ENCODE results near the gene DUSP1. TPM values are rescaled to one million over a fixed set of nuclear protein-coding genes. Genes with fewer than 3 reads are reported as not detected.

DUSP1 gene
- total and polyA plus RNA-seq, 2 of the 13 experiments (the other 11 are each of a cell fraction or from before 2014, with no cell fraction given): 27.1 to 55.5 TPM

DNA sequence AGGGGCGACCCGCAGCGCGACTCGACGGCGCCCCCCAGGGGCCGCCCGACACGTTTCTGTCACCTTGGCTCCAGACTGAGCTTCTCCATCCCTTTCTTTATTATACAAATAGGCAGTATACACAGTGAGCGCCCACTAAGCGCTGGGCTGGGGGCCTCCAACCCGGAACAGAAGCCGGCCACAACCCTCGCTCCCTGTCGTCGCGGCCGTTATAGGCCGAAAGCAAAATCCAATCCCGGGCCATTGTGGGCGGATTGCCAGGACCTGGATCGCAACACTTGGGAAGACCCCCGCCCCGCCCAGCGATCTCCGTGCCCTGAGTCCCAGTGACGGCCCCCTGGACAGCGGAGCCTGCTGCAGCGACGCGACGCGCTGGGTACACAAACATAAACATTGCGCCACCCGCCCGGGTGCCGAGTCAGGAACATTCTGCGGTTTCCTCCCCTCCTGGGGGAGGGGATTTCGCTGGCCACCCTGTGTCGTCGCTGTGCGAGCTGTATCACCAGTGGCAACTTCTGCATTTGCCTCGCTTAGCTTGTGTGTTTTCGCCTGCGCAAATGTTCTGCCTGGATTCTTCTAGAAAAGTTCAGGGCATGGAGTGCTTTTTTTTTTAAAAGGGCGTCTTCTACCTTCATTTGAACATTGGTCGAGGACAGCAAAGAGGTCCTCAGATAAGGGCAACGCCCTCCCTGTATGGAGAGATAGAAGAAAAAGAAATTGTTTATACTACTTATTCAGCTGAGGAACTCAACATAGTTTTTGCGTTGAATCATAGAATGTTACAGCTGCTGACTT, 1.3 kb upstream of the DUSP1 start (continued):
- TF ChIP-seq ZHX1 (CRISPR knock-in tag; IDR thresholded peaks at IDR 0.05; ENCODE audit: low read depth) (0 out of 2 replicates have a peak, but pooled peaks have one; percentile 81), ZNF746 (CRISPR knock-in tag; IDR thresholded peaks at IDR 0.05) (peak; percentile 90), ZNF136 (CRISPR knock-in tag; IDR thresholded peaks at IDR 0.05; ENCODE audit: low read depth) (peak; percentile 87; the same call in 1 of the 2 replicates), ZNF788 (CRISPR knock-in tag; IDR thresholded peaks at IDR 0.05; ENCODE audit: borderline replicate concordance) (peak; percentile 87; the same call in 1 of the 2 replicates), ZNF775 (CRISPR knock-in tag; IDR thresholded peaks at IDR 0.05; ENCODE audit: borderline replicate concordance) (no peak), ESRRA (CRISPR knock-in tag; IDR thresholded peaks at IDR 0.05; ENCODE audit: low read depth) (peak; percentile 64; the same call in 1 of the 2 replicates), ZNF33B (CRISPR knock-in tag; IDR thresholded peaks at IDR 0.05) (peak; percentile 78), ZNF432 (CRISPR knock-in tag; IDR thresholded peaks at IDR 0.05; ENCODE audit: borderline replicate concordance) (no peak), ZNF83 (CRISPR knock-in tag; IDR thresholded peaks at IDR 0.05; ENCODE audit: borderline replicate concordance) (no peak; the same call in 1 of the 2 replicates), ZIK1 (CRISPR knock-in tag; IDR thresholded peaks at IDR 0.05; ENCODE audit: borderline replicate concordance, low read depth) (0 out of 2 replicates have a peak, but pooled peaks have one; percentile 43), ATF7 (IDR thresholded peaks at IDR 0.05) (no peak), ATF7 (CRISPR knock-in tag; IDR thresholded peaks at IDR 0.05) (peak; percentile 88), ZNF101 (CRISPR knock-in tag; IDR thresholded peaks at IDR 0.05; ENCODE audit: borderline replicate concordance, low read depth) (no peak), ZSCAN20 (CRISPR knock-in tag; IDR thresholded peaks at IDR 0.05; ENCODE audit: borderline replicate concordance) (peak; percentile 90), UBTF (CRISPR knock-in tag; IDR thresholded peaks at IDR 0.05) (no peak; the same call in 1 of the 2 replicates), ARNTL (CRISPR knock-in tag; IDR thresholded peaks at IDR 0.05) (peak; percentile 83), TRIM24 (CRISPR knock-in tag; IDR thresholded peaks at IDR 0.05) (no peak), MED8 (CRISPR knock-in tag; IDR thresholded peaks at IDR 0.05; ENCODE audit: insufficient replicate concordance) (peak; percentile 32), ZNF350 (CRISPR knock-in tag; IDR thresholded peaks at IDR 0.05; ENCODE audit: borderline replicate concordance, low read depth) (peak; percentile 89), GPN1 (CRISPR knock-in tag; IDR thresholded peaks at IDR 0.05; ENCODE audit: borderline replicate concordance) (no peak)
- TF ChIP-seq, protein P1, sequence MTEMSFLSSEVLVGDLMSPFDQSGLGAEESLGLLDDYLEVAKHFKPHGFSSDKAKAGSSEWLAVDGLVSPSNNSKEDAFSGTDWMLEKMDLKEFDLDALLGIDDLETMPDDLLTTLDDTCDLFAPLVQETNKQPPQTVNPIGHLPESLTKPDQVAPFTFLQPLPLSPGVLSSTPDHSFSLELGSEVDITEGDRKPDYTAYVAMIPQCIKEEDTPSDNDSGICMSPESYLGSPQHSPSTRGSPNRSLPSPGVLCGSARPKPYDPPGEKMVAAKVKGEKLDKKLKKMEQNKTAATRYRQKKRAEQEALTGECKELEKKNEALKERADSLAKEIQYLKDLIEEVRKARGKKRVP (CRISPR knock-in tag; IDR thresholded peaks at IDR 0.05): peak in 1 of 2 experiments; percentile 92; a peak in 2 of 4 replicates
- TF ChIP-seq, protein P2, sequence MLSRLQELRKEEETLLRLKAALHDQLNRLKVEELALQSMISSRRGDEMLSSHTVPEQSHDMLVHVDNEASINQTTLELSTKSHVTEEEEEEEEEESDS (CRISPR knock-in tag; IDR thresholded peaks at IDR 0.05; ENCODE audit: borderline replicate concordance): no peak
